IMR-90 (cell line): ENCODE results near the gene SECISBP2. TPM values are rescaled to one million over a fixed set of nuclear protein-coding genes. Genes with fewer than 3 reads are reported as not detected.

Experiments used
- ATAC-seq: fragments of 200-7000 bp; cut with Tn5 transposase; 2 replicates; pipeline ENCODE4 v1.9.1; 2020; ENCODE audit warnings: low read depth, mild to moderate bottlenecking, moderate library complexity
- BruUV-seq: library from RNA; stranded (reverse); fragments of 400-500 nt; replicated peaks from 2 replicates; lab custom pipeline; 2021; lab: Mats Ljungman, UMichigan
- CTCF ChIA-PET: fragments of 300-600 bp; formaldehyde crosslinking; extraction: SDS; loops from one replicate; lab custom pipeline; 2021; ENCODE audit warnings: antibody characterized with exemption; lab: Yijun Ruan, JAX
- POLR2A ChIA-PET: fragments of 300-600 bp; sonication (Branson Sonifier 250); formaldehyde crosslinking; loops from one replicate; lab custom pipeline; 2022; ENCODE audit warnings: antibody characterized with exemption; ENCODE audit not compliant: unreplicated experiment; lab: Charles Lee
- DNase-seq: peaks from one replicate; pipeline ENCODE4 v3.0.0; 2013
- H2AFZ ChIP-seq: replicated peaks from 2 replicates; pipeline ENCODE3; 2013; ENCODE audit warnings: low read length, mild to moderate bottlenecking; ENCODE audit not compliant: poor library complexity
- H2AK5ac ChIP-seq: 2 replicates; pipeline ENCODE4 v1.6.1; 2013; ENCODE audit warnings: low read depth, low read length, inconsistent platforms
- H2AK9ac ChIP-seq: replicated peaks from 2 replicates; pipeline ENCODE3; 2013; ENCODE audit warnings: mild to moderate bottlenecking, low read depth, low read length, moderate library complexity; ENCODE audit not compliant: poor library complexity
- H2BK120ac ChIP-seq: 2 replicates; pipeline ENCODE4 v1.6.1; 2013; ENCODE audit warnings: low read depth, low read length, inconsistent platforms
- H2BK15ac ChIP-seq: 3 replicates; pipeline ENCODE4 v1.6.1; 2013; ENCODE audit warnings: low read depth, low read length, inconsistent platforms
- H2BK20ac ChIP-seq: 2 replicates; pipeline ENCODE4 v1.6.1; 2013; ENCODE audit warnings: low read depth, mild to moderate bottlenecking, inconsistent platforms, low read length, moderate library complexity
- H2BK5ac ChIP-seq: 2 replicates; pipeline ENCODE4 v1.6.1; 2013; ENCODE audit warnings: mild to moderate bottlenecking, low read depth, low read length, inconsistent platforms; ENCODE audit not compliant: poor library complexity, severe bottlenecking
- H3K14ac ChIP-seq: replicated peaks from 2 replicates; pipeline ENCODE4 v1.6.1; 2013; ENCODE audit warnings: low read depth, low read length, inconsistent platforms
- H3K18ac ChIP-seq: 2 replicates; pipeline ENCODE4 v1.6.1; 2013; ENCODE audit warnings: low read depth, low read length, control low read depth
- H3K23ac ChIP-seq: 2 replicates; pipeline ENCODE4 v1.6.1; 2013; ENCODE audit warnings: low read depth, low read length, inconsistent platforms
- H3K27ac ChIP-seq: 2 replicates; pipeline ENCODE4 v1.5.1; 2013; ENCODE audit warnings: mild to moderate bottlenecking, control low read depth, low read length; ENCODE audit not compliant: insufficient read depth
- H3K27me3 ChIP-seq: 2 replicates; pipeline ENCODE4 v1.6.1; 2013; ENCODE audit warnings: low read length; ENCODE audit not compliant: control insufficient read depth, insufficient read depth
- H3K36me3 ChIP-seq: 2 replicates; pipeline ENCODE4 v1.6.1; 2013; ENCODE audit warnings: low read length, mixed read lengths; ENCODE audit not compliant: control insufficient read depth, insufficient read depth
- H3K4ac ChIP-seq: 2 replicates; pipeline ENCODE4 v1.6.1; 2013; ENCODE audit warnings: low read depth, low read length, inconsistent platforms
- H3K4me1 ChIP-seq: 2 replicates; pipeline ENCODE4 v1.6.1; 2013; ENCODE audit warnings: low read length, mixed read lengths; ENCODE audit not compliant: control insufficient read depth, insufficient read depth
- H3K4me2 ChIP-seq: 2 replicates; pipeline ENCODE4 v1.6.1; 2013; ENCODE audit warnings: low read depth, mild to moderate bottlenecking, control low read depth, low read length, moderate library complexity
- H3K4me3 ChIP-seq: 2 replicates; pipeline ENCODE4 v1.5.1; 2013; ENCODE audit warnings: low read depth, mild to moderate bottlenecking, control low read depth, low read length, moderate library complexity; ENCODE audit not compliant: insufficient read depth
- H3K56ac ChIP-seq: 2 replicates; pipeline ENCODE4 v1.6.1; 2013; ENCODE audit warnings: low read length, inconsistent platforms; ENCODE audit not compliant: insufficient read depth; ENCODE audit errors: extremely low read depth
- H3K79me1 ChIP-seq, 2 experiments: 2 replicates each; pipeline ENCODE4 v1.6.1; 2013; ENCODE audit warnings: low read length in 2 of 2, inconsistent platforms in 1 of 2, low read depth in 1 of 2
- H3K9ac ChIP-seq: 2 replicates; pipeline ENCODE4 v1.6.1; 2013; ENCODE audit warnings: low read depth, low read length, control low read depth
- H3K9me1 ChIP-seq: 2 replicates; pipeline ENCODE4 v1.6.1; 2013; ENCODE audit warnings: low read length, inconsistent platforms; ENCODE audit not compliant: insufficient read depth
- H3K9me3 ChIP-seq: 2 replicates; pipeline ENCODE4 v1.6.1; 2013; ENCODE audit warnings: low read length; ENCODE audit not compliant: control insufficient read depth, insufficient read depth
- H4K20me1 ChIP-seq: 2 replicates; pipeline ENCODE4 v1.6.1; 2013; ENCODE audit warnings: low read length, inconsistent platforms; ENCODE audit not compliant: insufficient read depth
- H4K5ac ChIP-seq: 2 replicates; pipeline ENCODE4 v1.6.1; 2013; ENCODE audit warnings: mild to moderate bottlenecking, low read depth, low read length, control low read depth
- H4K8ac ChIP-seq, 2 experiments: 2 replicates each; pipeline ENCODE4 v1.6.1; 2013; ENCODE audit warnings: low read depth in 2 of 2, low read length in 2 of 2, control low read depth in 1 of 2, inconsistent platforms in 1 of 2
- H4K91ac ChIP-seq: 2 replicates; pipeline ENCODE4 v1.6.1; 2013; ENCODE audit warnings: low read depth, low read length, inconsistent platforms; ENCODE audit not compliant: insufficient read depth
- BHLHE40 ChIP-seq: fragments of 150-350 bp; IDR thresholded peaks from 2 replicates; pipeline ENCODE4 v1.6.1; 2016; ENCODE audit warnings: mild to moderate bottlenecking, low read depth, low read length
- CEBPB ChIP-seq: IDR thresholded peaks from 2 replicates; pipeline ENCODE4 v1.6.1; 2012; ENCODE audit warnings: low read depth, low read length, improper control_type of control experiment
- CHD1 ChIP-seq: IDR thresholded peaks from 2 replicates; pipeline ENCODE4 v1.6.1; 2012; ENCODE audit warnings: low read depth, low read length, improper control_type of control experiment
- CTCF ChIP-seq: conservative IDR thresholded peaks from 2 replicates; pipeline ENCODE4 v1.5.1; 2012; ENCODE audit warnings: mild to moderate bottlenecking, low read depth, low read length, improper control_type of control experiment
- FOS ChIP-seq: fragments of 150-350 bp; IDR thresholded peaks from 2 replicates; pipeline ENCODE4 v1.6.1; 2016; ENCODE audit warnings: low read depth, low read length
- MAFK ChIP-seq: IDR thresholded peaks from 2 replicates; pipeline ENCODE4 v1.6.1; 2012; ENCODE audit warnings: low read depth, low read length, improper control_type of control experiment
- MAZ ChIP-seq: IDR thresholded peaks from 2 replicates; pipeline ENCODE4 v1.6.1; 2012; ENCODE audit warnings: low read depth, mild to moderate bottlenecking, low read length, improper control_type of control experiment, moderate library complexity, borderline replicate concordance
- MXI1 ChIP-seq: IDR thresholded peaks from 2 replicates; pipeline ENCODE4 v1.6.1; 2012; ENCODE audit warnings: low read depth, mild to moderate bottlenecking, low read length, moderate library complexity, borderline replicate concordance
- NFE2L2 ChIP-seq: fragments of 150-350 bp; IDR thresholded peaks from 2 replicates; pipeline ENCODE4 v1.6.1; 2016; ENCODE audit warnings: low read depth, mild to moderate bottlenecking, low read length
- POLR2A ChIP-seq: IDR thresholded peaks from 2 replicates; pipeline ENCODE4 v1.6.1; 2012; ENCODE audit warnings: mild to moderate bottlenecking, low read depth, low read length
- RAD21 ChIP-seq: IDR thresholded peaks from 2 replicates; pipeline ENCODE4 v1.6.1; 2012; ENCODE audit warnings: low read length, improper control_type of control experiment
- RCOR1 ChIP-seq: IDR thresholded peaks from 2 replicates; pipeline ENCODE4 v1.6.1; 2012; ENCODE audit warnings: mild to moderate bottlenecking, low read length, improper control_type of control experiment; ENCODE audit not compliant: insufficient replicate concordance
- RFX5 ChIP-seq: IDR thresholded peaks from 2 replicates; pipeline ENCODE4 v1.8.0; 2012; ENCODE audit warnings: low read depth, mild to moderate bottlenecking, low read length, moderate library complexity
- SMC3 ChIP-seq: fragments of 150-350 bp; IDR thresholded peaks from 2 replicates; pipeline ENCODE4 v1.6.1; 2016; ENCODE audit warnings: low read depth, mild to moderate bottlenecking, antibody characterized with exemption, low read length, moderate library complexity
- USF2 ChIP-seq: fragments of 150-350 bp; IDR thresholded peaks from 2 replicates; pipeline ENCODE4 v1.6.1; 2017; ENCODE audit warnings: mild to moderate bottlenecking, antibody characterized with exemption, low read length, low read depth
- WGBS, 2 experiments: methylation state at CpG; one replicate each; pipeline versions ENCODE4 v1.1.5 to v1.1.7; 2013; ENCODE audit warnings: missing lambda C conversion rate in 2 of 2; ENCODE audit not compliant: insufficient read length in 1 of 2; ENCODE audit errors: extremely low coverage in 2 of 2; 5-methylcytosine and 5-hydroxymethylcytosine counted together
- dilution Hi-C: fragments of 300-500 bp; cut with HindIII; formaldehyde crosslinking; loops from one replicate; pipeline ENCODE4 v1.14.3; 2018; ENCODE audit warnings: low sequenced_read_pairs; ENCODE audit not compliant: unreplicated experiment
- in situ Hi-C: fragments of 300-500 bp; cut with MboI; formaldehyde crosslinking; loops from 3 replicates; pipeline ENCODE4 v1.14.3; 2019; ENCODE audit warnings: low sequenced_read_pairs, inconsistent platforms, mixed read lengths
- intact Hi-C: fragments of 100-400 bp; cut with micrococcal nuclease; formaldehyde crosslinking; loops from 2 replicates; pipeline ENCODE4 v1.10.0; 2022
- polyA plus RNA-seq, 3 experiments: library from polyadenylated mRNA; depleted of rRNA; stranded (reverse); fragments of >200 nt; gene quantifications; 2 replicates each; pipeline ENCODE4 v1.2.3, GENCODE V29; 2012; ENCODE audit warnings: low replicate concordance in 1 of 3
- total RNA-seq: library from RNA; depleted of rRNA; stranded (reverse); fragments of >200 nt; gene quantifications from 2 replicates; pipeline ENCODE4 v1.2.3, GENCODE V29; 2012
- TF ChIP-seq, protein P1 (sequence below): fragments of 150-350 bp; IDR thresholded peaks from 2 replicates; pipeline ENCODE4 v1.6.1; 2016; ENCODE audit warnings: low read depth, mild to moderate bottlenecking, low read length, moderate library complexity, borderline replicate concordance

Gene SECISBP2
- total and polyA plus RNA-seq, 2 of the 4 experiments (the other 2 are of a cell fraction) = 16.4 to 18.8 TPM

DNA sequence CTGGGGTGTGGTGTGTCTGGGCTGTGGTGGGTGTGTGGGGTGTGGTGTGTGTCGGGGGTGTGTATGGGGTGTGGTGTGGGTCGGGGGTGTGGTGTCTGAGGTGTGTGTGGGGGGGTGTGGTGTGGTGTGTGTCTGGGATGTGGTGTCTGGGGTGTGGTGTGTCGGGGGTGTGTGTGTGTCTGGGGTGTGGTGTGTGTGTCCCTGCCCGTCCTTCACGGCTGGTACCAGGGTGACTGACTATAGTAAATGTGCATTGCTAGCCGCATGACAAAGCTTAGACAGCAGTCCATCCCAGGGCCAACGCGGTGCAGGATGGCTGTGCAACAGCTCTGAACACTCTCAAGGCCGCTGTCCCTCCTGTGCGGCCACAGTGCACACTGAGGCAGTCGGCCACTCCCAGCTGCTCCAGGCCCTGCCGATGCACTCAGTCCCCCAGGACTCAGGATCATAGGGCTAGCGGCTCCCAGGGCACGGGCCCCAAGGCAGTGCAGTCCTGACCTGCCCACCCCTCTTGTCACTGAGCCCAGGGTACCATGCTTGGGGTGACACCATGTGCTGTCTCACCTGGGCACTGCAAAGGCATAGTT lies 54.0 kb downstream of the SECISBP2 start:
- H3K4ac ChIP-seq = no peak overlapping the region
- H3K36me3 ChIP-seq = 0 out of 2 replicates have a peak, but pooled peaks cover 1% of the 10 kb centered on the region
- 100% methylated on average over 3 of the region's 14 CpGs; no CpG with 5 or more reads in 1 of the 2 experiments for WGBS, 2 experiments
- no peak overlapping the region for H4K5ac ChIP-seq
- H3K27me3 ChIP-seq = no peaks in the 10 kb centered on the region
- no peak overlapping the region for H4K91ac ChIP-seq
- H4K8ac ChIP-seq = no peak overlapping the region
- POLR2A ChIA-PET = no interaction called here
- no peaks in the 10 kb centered on the region for H4K20me1 ChIP-seq
- no peak overlapping the region for H3K9ac ChIP-seq
- no peak overlapping the region for H3K56ac ChIP-seq
- no peak overlapping the region for H3K4me2 ChIP-seq
- H3K14ac ChIP-seq = no peak overlapping the region
- DNase-seq (no peak), ATAC-seq (no peak)
- no peak overlapping the region for H3K18ac ChIP-seq
- H2AK9ac ChIP-seq = peak overlapping the region; percentile 37
- no peaks in the 10 kb centered on the region for H3K79me1 ChIP-seq
- H3K9me3 ChIP-seq = no peaks in the 10 kb centered on the region
- H3K4me1 ChIP-seq = peaks cover 9% of the 10 kb centered on the region
- H2BK20ac ChIP-seq = no peak overlapping the region
- no peak overlapping the region for H2BK15ac ChIP-seq
- H2AFZ ChIP-seq = no peak overlapping the region
- H2AK5ac ChIP-seq = no peak overlapping the region; the same call in 1 of the 2 replicates
- no peak overlapping the region for H2BK120ac ChIP-seq
- H3K23ac ChIP-seq = no peak overlapping the region
- peaks cover 16% of the 10 kb centered on the region for H3K9me1 ChIP-seq
- no TSS peak for BruUV-seq
- in situ Hi-C loops (no loop called here), dilution Hi-C loops (no loop called here), intact Hi-C loops (no loop called here)
- H3K27ac ChIP-seq = no peak overlapping the region
- TF ChIP-seq POLR2A = no peak
- TF ChIP-seq MXI1 = no peak
- no peak for TF ChIP-seq MAFK
- TF ChIP-seq BHLHE40 = no peak
- TF ChIP-seq CEBPB = no peak
- no peak for TF ChIP-seq CTCF
- no peak for TF ChIP-seq RFX5
- TF ChIP-seq RAD21 = no peak
- TF ChIP-seq FOS = no peak
- TF ChIP-seq RCOR1 = no peak
- no peak for TF ChIP-seq MAZ
- no peak for TF ChIP-seq USF2
- TF ChIP-seq SMC3 = no peak
- TF ChIP-seq CHD1 = no peak
- TF ChIP-seq NFE2L2 = no peak
- TF ChIP-seq, protein P1, sequence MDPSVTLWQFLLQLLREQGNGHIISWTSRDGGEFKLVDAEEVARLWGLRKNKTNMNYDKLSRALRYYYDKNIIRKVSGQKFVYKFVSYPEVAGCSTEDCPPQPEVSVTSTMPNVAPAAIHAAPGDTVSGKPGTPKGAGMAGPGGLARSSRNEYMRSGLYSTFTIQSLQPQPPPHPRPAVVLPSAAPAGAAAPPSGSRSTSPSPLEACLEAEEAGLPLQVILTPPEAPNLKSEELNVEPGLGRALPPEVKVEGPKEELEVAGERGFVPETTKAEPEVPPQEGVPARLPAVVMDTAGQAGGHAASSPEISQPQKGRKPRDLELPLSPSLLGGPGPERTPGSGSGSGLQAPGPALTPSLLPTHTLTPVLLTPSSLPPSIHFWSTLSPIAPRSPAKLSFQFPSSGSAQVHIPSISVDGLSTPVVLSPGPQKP = no peak
- no peak overlapping the region for H3K4me3 ChIP-seq
- peak overlapping the region; percentile 41 for H2BK5ac ChIP-seq
- CTCF ChIA-PET = no interaction called here
